ENCODE results near the gene STMN3.
"Not testable (repeated sequence)": the region's sequence is repeated elsewhere in the genome, so short reads cannot be mapped to it uniquely, and the experiment has no call there.

STMN3 gene

DNA sequence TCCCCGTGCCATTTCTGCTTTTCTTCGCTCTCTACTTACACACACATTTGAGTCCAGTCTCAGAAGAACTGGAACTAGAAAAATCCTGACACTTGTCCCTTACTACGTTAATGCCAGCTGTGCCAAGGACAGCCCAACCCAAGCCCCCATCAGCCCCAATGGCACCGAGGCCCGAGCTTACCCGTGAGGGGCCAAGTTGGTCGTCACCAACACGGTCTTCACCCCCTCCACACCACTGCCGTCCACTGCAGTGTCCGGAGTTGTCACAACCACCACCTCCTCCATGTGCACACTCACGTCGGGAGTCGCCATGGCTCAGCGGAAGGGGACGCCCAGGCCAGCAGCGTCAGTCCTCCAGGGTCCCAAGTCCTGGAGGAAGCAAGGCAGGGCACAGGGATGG lies 34.1 kb downstream of the STMN3 start:
- H3K27me3 ChIP-seq (ENCODE audit: low read depth) = no peaks in the 10 kb centered on the region
- no peaks in the 10 kb centered on the region for H3K9me3 ChIP-seq
- no peak overlapping the region for H3K4me3 ChIP-seq
- no peaks in the 10 kb centered on the region for H3K4me1 ChIP-seq
- DNase-seq (ENCODE audit: low spot score in 2 of 2) = no peak
- in situ Hi-C loops (cut with MboI; ENCODE audit: low sequenced_read_pairs) = no loop called here
- H3K36me3 ChIP-seq (replicated peaks) = peaks cover 24% of the 10 kb centered on the region

DNA sequence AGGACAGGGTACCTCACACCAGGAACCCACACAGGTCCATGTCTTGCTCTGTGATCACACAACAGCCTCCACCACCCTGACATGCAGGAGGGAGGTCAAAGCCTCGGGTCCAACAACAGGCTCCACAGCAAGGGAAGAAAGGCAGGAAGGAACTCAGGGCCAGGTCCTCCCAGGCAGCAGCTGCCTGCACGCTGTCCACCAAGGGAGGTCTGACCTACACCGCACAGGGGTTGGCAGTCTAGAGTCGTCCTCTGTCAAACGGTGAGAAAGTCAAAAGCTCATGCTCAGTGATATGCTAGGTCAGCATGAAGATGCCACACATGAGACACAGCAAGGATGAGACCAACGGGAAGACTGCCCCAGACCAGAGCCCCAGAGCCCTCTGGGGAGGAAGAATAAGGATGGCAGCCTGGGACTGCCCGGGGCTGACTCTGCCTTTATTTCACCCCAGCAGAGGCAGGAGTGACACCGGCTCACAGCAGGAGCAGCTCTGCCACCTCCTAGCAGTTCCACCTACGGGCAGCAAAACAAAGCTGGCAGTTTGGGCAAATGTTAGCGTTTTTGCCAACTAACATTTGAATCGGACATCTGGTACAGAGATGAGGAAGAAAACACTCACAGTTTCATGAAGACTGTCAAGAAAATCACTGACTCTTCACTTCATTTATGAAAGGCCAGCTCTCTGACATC lies 34.8 kb downstream of the STMN3 start:
- Histone ChIP-seq H3K4me1 (no peaks in the 10 kb centered on the region), H3K9me3 (no peaks in the 10 kb centered on the region), H3K27me3 (ENCODE audit: low read depth) (no peaks in the 10 kb centered on the region), H3K4me3 (no peak overlapping the region), H3K36me3 (replicated peaks) (peaks cover 29% of the 10 kb centered on the region)
- in situ Hi-C loops (cut with MboI; ENCODE audit: low sequenced_read_pairs) = no loop called here
- DNase-seq (ENCODE audit: low spot score in 2 of 2) = no peak

DNA sequence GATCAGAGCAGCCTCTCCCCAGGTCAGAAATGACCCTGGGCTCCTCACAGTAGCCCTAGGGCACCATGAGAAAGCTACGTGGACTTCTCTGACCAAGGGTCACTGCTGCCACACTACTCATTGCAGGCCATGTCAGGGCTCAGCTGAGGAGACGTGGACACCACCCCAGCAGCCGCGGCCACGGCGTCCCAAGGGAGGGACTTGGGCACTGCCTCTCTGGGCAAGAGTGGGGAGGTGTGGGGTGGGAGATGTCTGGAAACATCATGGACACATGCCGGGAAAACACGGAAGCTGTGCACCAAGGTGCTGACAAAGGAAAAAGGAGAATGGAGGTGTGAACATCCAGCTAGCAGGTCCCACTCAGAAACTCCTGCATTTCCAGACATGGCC lies 35.4 kb downstream of the STMN3 start:
- in situ Hi-C loops (cut with MboI; ENCODE audit: low sequenced_read_pairs) = no loop called here
- H3K27me3 ChIP-seq (ENCODE audit: low read depth) = no peaks in the 10 kb centered on the region
- H3K4me1 ChIP-seq = no peaks in the 10 kb centered on the region
- no peaks in the 10 kb centered on the region for H3K9me3 ChIP-seq
- H3K4me3 ChIP-seq = no peak overlapping the region
- no peak for DNase-seq (ENCODE audit: low spot score in 2 of 2)
- peaks cover 29% of the 10 kb centered on the region for H3K36me3 ChIP-seq (replicated peaks)

DNA sequence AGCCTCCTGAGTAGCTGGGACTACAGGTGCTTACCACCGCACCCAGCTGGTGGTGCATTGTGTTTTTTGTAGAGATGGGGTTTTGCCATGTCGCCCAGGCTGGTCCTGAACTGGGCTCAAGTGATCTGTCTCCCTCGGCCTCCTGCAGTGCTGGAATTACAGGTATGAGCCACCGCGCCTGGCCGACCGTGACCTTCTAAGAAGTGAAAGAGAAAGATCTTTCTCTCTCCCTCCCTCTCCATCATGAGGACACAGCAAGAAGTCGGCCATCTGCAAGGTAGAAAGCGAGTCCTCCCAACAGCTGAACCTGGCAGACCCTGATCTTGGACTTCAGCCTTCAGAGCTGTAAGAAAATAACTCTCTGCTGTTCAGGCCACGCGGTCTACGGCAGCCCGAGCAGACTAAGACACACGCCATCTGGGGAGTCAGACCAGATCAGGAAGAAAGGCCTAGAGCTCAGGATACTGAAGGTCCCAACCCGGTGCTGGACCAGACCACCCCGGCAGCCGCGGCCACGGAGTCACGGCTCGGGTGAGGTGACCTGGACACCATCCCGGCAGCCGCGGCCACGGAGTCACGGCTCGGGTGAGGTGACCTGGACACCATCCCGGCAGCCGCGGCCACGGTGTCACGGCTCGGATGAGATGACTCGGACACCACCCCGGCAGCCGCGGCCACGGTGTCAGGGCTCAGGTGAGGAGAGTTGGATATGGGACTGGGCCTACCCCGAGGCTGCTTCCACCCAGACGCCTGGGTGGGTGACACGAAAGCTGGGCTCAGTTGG lies 35.9 kb downstream of the STMN3 start:
- Histone ChIP-seq H3K4me1 (no peaks in the 10 kb centered on the region), H3K36me3 (replicated peaks) (peaks cover 29% of the 10 kb centered on the region), H3K9me3 (no peaks in the 10 kb centered on the region), H3K4me3 (no peak overlapping the region), H3K27me3 (ENCODE audit: low read depth) (no peaks in the 10 kb centered on the region)
- DNase-seq (ENCODE audit: low spot score in 2 of 2) = no peak
- in situ Hi-C loops (cut with MboI; ENCODE audit: low sequenced_read_pairs) = no loop called here

DNA sequence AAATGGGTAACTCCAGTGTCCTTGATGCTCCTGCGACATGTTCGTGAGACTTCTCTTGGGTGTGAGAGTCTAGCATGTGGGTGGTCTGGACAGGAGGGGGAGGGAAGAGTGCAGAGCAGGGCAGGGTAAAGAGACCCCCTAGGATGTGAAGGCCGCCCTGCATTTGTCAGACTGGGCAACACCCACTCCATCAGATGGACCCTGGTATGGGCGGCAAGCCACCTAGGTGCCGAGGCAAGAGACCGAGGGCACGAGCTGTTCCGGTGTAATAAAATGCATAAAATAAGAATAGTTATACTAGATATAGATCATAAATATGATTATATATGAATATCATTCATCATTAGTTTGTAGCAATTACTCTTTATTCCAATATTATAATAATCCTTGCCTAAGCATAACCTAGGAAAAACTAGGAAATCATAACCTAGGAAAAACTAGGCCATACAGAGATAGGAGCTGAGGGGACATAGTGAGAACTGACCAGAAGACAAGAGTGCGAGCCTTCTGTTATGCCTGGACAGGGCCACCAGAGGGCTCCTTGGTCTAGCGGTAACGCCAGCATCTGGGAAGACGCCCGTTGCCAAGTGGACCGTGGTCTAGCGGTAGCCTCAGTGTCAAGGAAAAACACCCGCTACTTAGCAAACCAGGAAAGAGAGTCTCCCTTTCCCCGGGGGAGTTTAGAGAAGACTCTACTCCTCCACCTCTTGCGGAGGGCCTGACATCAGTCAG lies 39.2 kb downstream of the STMN3 start:
- H3K4me1 ChIP-seq; DNase-seq (ENCODE audit: low spot score in 2 of 2); in situ Hi-C loops (cut with MboI; ENCODE audit: low sequenced_read_pairs); H3K4me3 ChIP-seq; H3K9me3 ChIP-seq; H3K27me3 ChIP-seq (ENCODE audit: low read depth): not testable (repeated sequence)
- H3K36me3 ChIP-seq (replicated peaks) = peaks cover 25% of the 10 kb centered on the region

DNA sequence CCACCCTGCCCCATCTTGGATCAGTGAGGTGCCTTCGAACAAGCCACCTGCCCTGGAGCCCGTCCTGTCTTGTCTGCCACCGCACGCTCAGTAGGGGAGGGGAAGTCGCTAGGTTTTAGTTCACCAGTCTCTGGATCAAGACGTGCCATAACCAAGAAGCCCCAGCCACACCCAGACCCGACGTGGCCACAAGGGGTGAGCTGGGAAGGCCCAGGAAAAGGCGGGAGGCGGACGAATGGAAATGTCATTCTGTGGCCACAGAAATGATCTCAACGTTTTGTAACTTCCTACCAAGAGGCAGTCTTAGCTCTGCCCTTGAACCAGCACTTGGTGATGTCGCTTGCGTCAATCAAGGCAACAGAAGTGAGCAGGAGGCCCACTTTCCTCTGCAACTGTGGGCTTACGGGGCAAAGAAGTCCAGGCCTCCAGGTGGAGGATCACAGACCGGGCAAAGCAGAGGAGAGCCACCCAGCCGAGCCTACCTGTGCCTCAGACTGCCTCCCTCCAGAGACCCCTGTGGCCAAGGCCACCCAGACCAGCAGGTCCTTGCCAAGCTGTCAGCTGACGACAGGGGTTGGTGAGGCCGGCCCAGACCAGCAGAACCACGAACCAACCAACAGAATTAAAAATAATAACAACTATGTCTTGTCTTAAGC lies 40.8 kb downstream of the STMN3 start:
- in situ Hi-C loops (cut with MboI; ENCODE audit: low sequenced_read_pairs) = no loop called here
- Histone ChIP-seq H3K4me3 (no peak overlapping the region), H3K27me3 (ENCODE audit: low read depth) (no peaks in the 10 kb centered on the region), H3K4me1 (no peaks in the 10 kb centered on the region), H3K9me3 (no peaks in the 10 kb centered on the region), H3K36me3 (replicated peaks) (peaks cover 18% of the 10 kb centered on the region)
- no peak for DNase-seq (ENCODE audit: low spot score in 2 of 2)

DNA sequence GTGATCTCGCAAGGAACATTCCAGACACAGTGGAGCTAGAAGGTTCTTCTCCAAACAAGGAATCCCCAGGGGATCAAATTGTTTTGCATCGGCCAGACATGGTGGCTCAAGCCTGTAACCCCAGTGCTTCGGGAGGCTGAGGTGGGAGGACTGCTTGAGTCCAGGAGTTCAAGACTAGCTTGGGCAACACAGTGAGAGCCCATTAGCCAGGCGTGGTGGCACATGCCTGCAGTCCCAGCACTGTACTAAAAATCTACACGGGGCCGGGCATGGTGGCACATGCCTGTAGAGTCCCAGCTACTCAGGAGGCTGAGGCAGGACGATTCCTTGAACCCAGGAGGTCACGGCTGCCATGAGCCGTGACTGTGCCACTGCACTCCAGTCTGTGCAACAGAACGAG lies 41.6 kb downstream of the STMN3 start:
- H3K27me3 ChIP-seq (ENCODE audit: low read depth) = no peaks in the 10 kb centered on the region
- in situ Hi-C loops (cut with MboI; ENCODE audit: low sequenced_read_pairs) = no loop called here
- peaks cover 14% of the 10 kb centered on the region for H3K36me3 ChIP-seq (replicated peaks)
- H3K4me1 ChIP-seq = no peaks in the 10 kb centered on the region
- DNase-seq (ENCODE audit: low spot score in 2 of 2) = no peak
- H3K4me3 ChIP-seq = no peak overlapping the region
- H3K9me3 ChIP-seq = no peaks in the 10 kb centered on the region

DNA sequence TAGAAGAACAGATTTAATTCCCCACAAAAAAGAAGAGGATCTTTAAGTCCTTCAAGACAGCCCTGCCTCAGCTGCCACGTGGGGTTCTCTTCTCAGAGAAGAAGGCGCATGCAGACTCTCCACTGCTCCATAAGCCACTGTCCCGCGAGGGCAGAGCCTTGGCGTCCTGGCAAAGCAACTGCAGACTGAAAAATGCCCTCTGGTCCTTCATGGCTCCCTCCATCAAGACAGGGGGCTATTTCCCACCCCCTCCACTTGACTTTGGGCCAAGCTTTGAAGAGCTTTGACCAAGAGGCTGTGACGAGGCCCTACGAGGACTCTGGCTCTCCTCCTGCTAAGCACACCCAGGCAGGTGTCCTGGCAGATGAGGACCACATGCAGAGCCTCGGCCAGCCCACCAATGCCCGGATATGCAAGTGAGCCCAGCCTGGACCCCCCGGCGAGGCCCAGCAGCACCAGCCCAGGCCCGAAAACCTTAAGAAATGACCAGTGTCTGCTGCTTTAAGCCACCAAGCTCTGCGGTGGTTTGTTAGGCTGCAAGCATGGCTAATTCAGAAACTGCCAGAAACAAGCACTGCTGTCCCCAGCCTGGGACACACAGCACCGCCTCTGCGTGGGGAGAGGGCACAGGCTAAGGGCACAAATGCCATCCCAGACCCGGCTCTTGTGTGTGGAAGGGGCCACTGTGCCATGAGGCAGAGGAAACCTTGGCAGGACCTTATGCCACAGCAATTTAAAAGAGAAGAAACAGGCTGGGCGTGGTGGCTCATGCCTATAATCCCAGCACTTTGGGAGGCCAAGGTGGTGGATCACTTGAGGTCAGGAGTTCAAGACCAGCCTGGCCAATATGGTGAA lies 42.4 kb downstream of the STMN3 start:
- no peak for DNase-seq (ENCODE audit: low spot score in 2 of 2)
- no peaks in the 10 kb centered on the region for H3K4me1 ChIP-seq
- H3K27me3 ChIP-seq (ENCODE audit: low read depth) = no peaks in the 10 kb centered on the region
- no peak overlapping the region for H3K4me3 ChIP-seq
- in situ Hi-C loops (cut with MboI; ENCODE audit: low sequenced_read_pairs) = no loop called here
- H3K36me3 ChIP-seq (replicated peaks) = peaks cover 11% of the 10 kb centered on the region
- H3K9me3 ChIP-seq = no peaks in the 10 kb centered on the region

DNA sequence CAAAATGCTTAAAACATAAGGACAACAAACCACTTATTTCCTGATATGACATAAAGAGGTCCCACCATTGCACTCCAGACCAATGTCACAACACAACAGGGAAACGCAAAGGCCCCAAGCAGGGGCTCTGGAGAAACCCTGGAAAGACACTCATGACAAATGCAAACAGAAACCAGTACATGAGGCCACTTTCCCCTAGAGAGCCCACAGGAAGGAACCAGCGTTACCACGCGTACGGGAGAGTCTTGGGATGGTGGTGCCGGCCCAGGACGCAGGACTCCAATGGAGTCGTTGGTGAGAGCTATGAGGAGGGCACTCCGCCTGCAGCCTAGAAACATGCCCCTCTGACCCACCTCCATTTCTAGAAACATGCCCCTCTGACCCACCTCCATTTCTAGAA lies 46.5 kb downstream of the STMN3 start:
- DNase-seq (ENCODE audit: low spot score in 2 of 2) = no peak

DNA sequence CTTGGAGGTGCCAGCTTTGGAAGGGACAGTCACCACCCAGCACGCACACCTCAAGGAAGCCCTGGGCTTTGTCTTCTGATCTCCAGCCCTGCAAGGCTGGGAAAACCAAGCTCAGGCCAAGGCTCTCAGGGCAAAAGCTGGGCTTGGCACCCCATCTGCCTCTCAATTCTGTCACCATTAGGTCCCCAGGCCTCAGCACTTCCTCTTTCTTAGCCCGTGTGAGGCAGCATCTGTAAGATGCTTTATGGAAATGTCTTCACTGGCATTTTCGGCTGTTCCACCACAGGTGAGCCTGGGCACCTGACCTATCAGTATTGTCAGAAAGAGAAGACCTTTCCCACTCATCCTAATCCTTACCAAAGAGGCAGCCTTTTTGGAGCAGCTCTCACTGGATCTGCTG lies 50.9 kb downstream of the STMN3 start:
- no peak for DNase-seq (ENCODE audit: low spot score in 2 of 2)
- Histone ChIP-seq H3K9me3 (no peaks in the 10 kb centered on the region), H3K4me1 (no peaks in the 10 kb centered on the region), H3K27me3 (ENCODE audit: low read depth) (no peaks in the 10 kb centered on the region), H3K36me3 (replicated peaks) (peaks cover 38% of the 10 kb centered on the region), H3K4me3 (no peak overlapping the region)
- in situ Hi-C loops (cut with MboI; ENCODE audit: low sequenced_read_pairs) = no loop called here

More for the DNA sequence above, 46.5 kb downstream of the STMN3 start:
- H3K36me3 ChIP-seq (replicated peaks) = peaks cover 18% of the 10 kb centered on the region
- no peak overlapping the region for H3K4me3 ChIP-seq
- in situ Hi-C loops (cut with MboI; ENCODE audit: low sequenced_read_pairs) = no loop called here
- H3K27me3 ChIP-seq (ENCODE audit: low read depth) = no peaks in the 10 kb centered on the region
- H3K9me3 ChIP-seq = no peaks in the 10 kb centered on the region
- no peaks in the 10 kb centered on the region for H3K4me1 ChIP-seq

DNA sequence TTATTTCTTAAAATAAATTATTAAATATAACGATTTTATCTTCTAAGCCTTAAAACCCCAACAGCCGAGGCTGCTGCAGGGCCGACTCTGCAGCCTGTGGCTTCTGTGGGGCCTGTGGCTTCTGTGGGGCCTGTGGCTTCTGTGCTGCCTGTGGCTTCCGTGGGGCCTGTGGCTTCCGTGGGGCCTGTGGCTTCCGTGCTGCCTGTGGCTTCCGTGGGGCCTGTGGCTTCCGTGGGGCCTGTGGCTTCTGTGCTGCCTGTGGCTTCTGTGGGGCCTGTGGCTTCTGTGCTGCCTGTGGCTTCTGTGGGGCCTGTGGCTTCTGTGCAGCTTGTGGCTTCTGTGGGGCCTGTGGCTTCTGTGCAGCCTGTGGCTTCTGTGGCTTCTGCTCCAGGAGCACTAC lies 51.5 kb downstream of the STMN3 start:
- H3K4me3 ChIP-seq; H3K27me3 ChIP-seq (ENCODE audit: low read depth); H3K9me3 ChIP-seq; H3K4me1 ChIP-seq; in situ Hi-C loops (cut with MboI; ENCODE audit: low sequenced_read_pairs); DNase-seq (ENCODE audit: low spot score in 2 of 2): not testable (repeated sequence)
- peaks cover 38% of the 10 kb centered on the region for H3K36me3 ChIP-seq (replicated peaks)

DNA sequence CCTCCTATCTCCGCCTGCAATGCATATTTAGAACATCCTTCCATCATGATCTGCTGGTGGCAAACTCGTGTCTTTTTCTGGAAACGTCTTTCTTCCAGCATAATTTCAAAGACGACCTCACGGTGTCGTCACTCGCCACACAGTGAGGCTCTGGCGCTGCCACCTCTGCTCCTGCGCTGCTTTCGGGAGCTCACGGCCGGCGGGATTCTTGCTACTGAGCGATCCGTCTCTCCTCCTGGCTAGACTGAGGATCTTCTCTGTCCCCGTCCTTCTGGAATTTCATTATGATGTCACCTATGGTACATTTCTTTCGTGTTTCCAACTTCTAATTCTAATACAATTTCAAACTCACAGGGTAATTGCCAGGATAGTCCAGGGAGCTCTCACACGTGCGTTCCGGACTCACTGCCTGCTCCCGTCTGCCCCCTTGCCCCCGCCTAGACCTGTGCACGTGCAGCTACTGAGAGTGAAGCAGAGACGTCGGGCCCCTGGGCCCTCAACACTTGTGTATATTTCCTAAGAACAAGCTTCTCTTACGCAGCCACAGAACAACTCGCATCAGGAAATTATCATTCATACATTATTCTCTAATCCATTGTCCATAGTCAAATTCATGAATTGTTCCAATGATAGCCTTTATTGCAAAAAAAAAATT lies 53.7 kb downstream of the STMN3 start:
- H3K27me3 ChIP-seq (ENCODE audit: low read depth) = no peaks in the 10 kb centered on the region
- in situ Hi-C loops (cut with MboI; ENCODE audit: low sequenced_read_pairs) = no loop called here
- no peaks in the 10 kb centered on the region for H3K4me1 ChIP-seq
- no peak for DNase-seq (ENCODE audit: low spot score in 2 of 2)
- no peaks in the 10 kb centered on the region for H3K9me3 ChIP-seq
- H3K4me3 ChIP-seq = no peak overlapping the region
- H3K36me3 ChIP-seq (replicated peaks) = peaks cover 44% of the 10 kb centered on the region

Measured in HAP-1 (cell line).